ENCODE results near the gene GRID1.

Gene GRID1

GRCh38 chr10:85673270-85673669, 693.3 kb downstream of the GRID1 start:
- Histone ChIP-seq H2AFZ (ENCODE audit: low read length) (no peak overlapping the region), H3K27ac (ENCODE audit: low read length) (no peak overlapping the region), H3K27me3 (replicated peaks; ENCODE audit: insufficient read depth, low read length) (no peaks in the 10 kb centered on the region), H3K4me1 (ENCODE audit: low read length) (no peaks in the 10 kb centered on the region), H4K20me1 (ENCODE audit: insufficient read depth, low read length) (no peaks in the 10 kb centered on the region), H3K9me3 (replicated peaks; ENCODE audit: insufficient read depth, low read length) (no peaks in the 10 kb centered on the region), H3K9me2 (replicated peaks; ENCODE audit: insufficient read depth, low read length) (no peaks in the 10 kb centered on the region), H3K4me2 (ENCODE audit: low read depth, low read length) (no peak overlapping the region), H3F3A (ENCODE audit: insufficient read depth, low read length) (no peaks in the 10 kb centered on the region), H3K4me3 (ENCODE audit: low read length) (no peak overlapping the region), H3K9ac (ENCODE audit: low read length) (no peak overlapping the region), H3K36me3 (replicated peaks; ENCODE audit: insufficient read depth, low read length) (no peaks in the 10 kb centered on the region), H3K79me2 (ENCODE audit: low read length) (no peaks in the 10 kb centered on the region)
- DNase-seq: no peak
- TF ChIP-seq EZH2phosphoT487 (IDR thresholded peaks at IDR 0.05; ENCODE audit: low read length): no peak
- TF ChIP-seq CTCF (IDR thresholded peaks at IDR 0.05; ENCODE audit: low read length): no peak
- TF ChIP-seq EZH2 (optimal IDR thresholded peaks at IDR 0.05; ENCODE audit: low read depth, low read length): no peak

DNA sequence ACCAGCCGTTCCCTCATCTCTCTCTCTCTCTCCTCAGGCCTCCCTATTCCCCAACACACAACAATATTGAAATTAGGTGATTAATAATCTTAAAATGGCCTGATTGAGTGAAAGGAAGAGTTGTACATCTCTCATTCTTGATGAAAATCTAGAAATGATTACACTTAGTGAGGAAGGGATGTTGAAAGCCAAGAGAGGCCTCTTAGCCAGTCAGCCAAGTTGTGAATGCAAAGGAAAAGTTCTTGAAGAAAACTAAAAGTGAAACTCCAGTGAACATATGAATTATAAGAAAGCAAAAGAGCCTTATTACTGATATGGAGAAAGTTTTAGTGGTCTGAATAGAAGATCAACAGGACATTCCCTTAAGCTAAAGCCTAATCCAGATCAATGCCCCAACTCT, 695.1 kb downstream of the GRID1 start:
- no peaks in the 10 kb centered on the region for H4K20me1 ChIP-seq (ENCODE audit: insufficient read depth, low read length)
- no peaks in the 10 kb centered on the region for H3K4me1 ChIP-seq (ENCODE audit: low read length)
- no peaks in the 10 kb centered on the region for H3K36me3 ChIP-seq (replicated peaks; ENCODE audit: insufficient read depth, low read length)
- no peak for TF ChIP-seq EZH2 (optimal IDR thresholded peaks at IDR 0.05; ENCODE audit: low read depth, low read length)
- no peak for TF ChIP-seq CTCF (IDR thresholded peaks at IDR 0.05; ENCODE audit: low read length)
- no peak for TF ChIP-seq EZH2phosphoT487 (IDR thresholded peaks at IDR 0.05; ENCODE audit: low read length)
- H2AFZ ChIP-seq (ENCODE audit: low read length): no peak overlapping the region
- no peaks in the 10 kb centered on the region for H3K9me3 ChIP-seq (replicated peaks; ENCODE audit: insufficient read depth, low read length)
- H3K4me2 ChIP-seq (ENCODE audit: low read depth, low read length): no peak overlapping the region
- no peaks in the 10 kb centered on the region for H3F3A ChIP-seq (ENCODE audit: insufficient read depth, low read length)
- no peaks in the 10 kb centered on the region for H3K9me2 ChIP-seq (replicated peaks; ENCODE audit: insufficient read depth, low read length)
- H3K9ac ChIP-seq (ENCODE audit: low read length): no peak overlapping the region
- H3K27me3 ChIP-seq (replicated peaks; ENCODE audit: insufficient read depth, low read length): no peaks in the 10 kb centered on the region
- no peak overlapping the region for H3K27ac ChIP-seq (ENCODE audit: low read length)
- no peak for DNase-seq
- no peaks in the 10 kb centered on the region for H3K79me2 ChIP-seq (ENCODE audit: low read length)
- no peak overlapping the region for H3K4me3 ChIP-seq (ENCODE audit: low read length)

DNA sequence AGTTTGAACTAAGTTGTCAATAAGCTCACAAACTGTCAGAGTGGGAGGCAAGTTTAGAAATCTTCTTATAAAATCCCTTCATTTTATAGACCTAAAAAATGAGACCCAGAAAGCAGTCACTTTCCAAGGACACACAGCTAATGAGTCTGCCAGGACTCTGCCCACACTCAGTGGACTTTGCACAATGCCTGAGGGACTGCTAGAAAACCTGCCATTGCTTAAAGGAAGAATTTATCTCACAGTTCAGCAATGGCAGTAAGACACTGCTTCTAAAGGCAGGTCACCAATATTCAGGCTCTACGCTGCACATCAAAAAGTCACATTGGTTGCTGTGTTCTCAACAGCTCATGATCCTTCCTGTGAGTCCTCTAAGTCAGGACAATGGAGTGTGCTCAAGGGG, 698.1 kb downstream of the GRID1 start:
- Histone ChIP-seq H3K4me2 (ENCODE audit: low read depth, low read length) (no peak overlapping the region), H3K4me1 (ENCODE audit: low read length) (no peaks in the 10 kb centered on the region), H3K36me3 (replicated peaks; ENCODE audit: insufficient read depth, low read length) (no peaks in the 10 kb centered on the region), H2AFZ (ENCODE audit: low read length) (no peak overlapping the region), H3K27me3 (replicated peaks; ENCODE audit: insufficient read depth, low read length) (no peaks in the 10 kb centered on the region), H3F3A (ENCODE audit: insufficient read depth, low read length) (no peaks in the 10 kb centered on the region), H3K9ac (ENCODE audit: low read length) (no peak overlapping the region), H3K27ac (ENCODE audit: low read length) (no peak overlapping the region), H4K20me1 (ENCODE audit: insufficient read depth, low read length) (no peaks in the 10 kb centered on the region), H3K9me2 (replicated peaks; ENCODE audit: insufficient read depth, low read length) (no peaks in the 10 kb centered on the region), H3K79me2 (ENCODE audit: low read length) (no peaks in the 10 kb centered on the region), H3K9me3 (replicated peaks; ENCODE audit: insufficient read depth, low read length) (no peaks in the 10 kb centered on the region), H3K4me3 (ENCODE audit: low read length) (no peak overlapping the region)
- no peak for DNase-seq
- TF ChIP-seq EZH2 (optimal IDR thresholded peaks at IDR 0.05; ENCODE audit: low read depth, low read length) (no peak), CTCF (IDR thresholded peaks at IDR 0.05; ENCODE audit: low read length) (no peak), EZH2phosphoT487 (IDR thresholded peaks at IDR 0.05; ENCODE audit: low read length) (no peak)
